GM18870 (cell line): ENCODE results near the gene SRI.
"Not testable (repeated sequence)": the region's sequence is repeated elsewhere in the genome, so short reads cannot be mapped to it uniquely, and the experiment has no call there.

Source experiments
- ATAC-seq: cut with Tn5 transposase; IDR thresholded peaks from one replicate; pipeline ENCODE4 v1.9.1; 2021; ENCODE audit warnings: moderate library complexity; ENCODE audit not compliant: unreplicated experiment

SRI gene

GRCh38 chr7:88184848-88185304 lies 35.0 kb downstream of the SRI start:
- ATAC-seq, result peak; percentile 52

- ATAC-seq, result no peak
These were observed 36.8 kb downstream of the SRI start for GRCh38 chr7:88183051-88183450.

DNA sequence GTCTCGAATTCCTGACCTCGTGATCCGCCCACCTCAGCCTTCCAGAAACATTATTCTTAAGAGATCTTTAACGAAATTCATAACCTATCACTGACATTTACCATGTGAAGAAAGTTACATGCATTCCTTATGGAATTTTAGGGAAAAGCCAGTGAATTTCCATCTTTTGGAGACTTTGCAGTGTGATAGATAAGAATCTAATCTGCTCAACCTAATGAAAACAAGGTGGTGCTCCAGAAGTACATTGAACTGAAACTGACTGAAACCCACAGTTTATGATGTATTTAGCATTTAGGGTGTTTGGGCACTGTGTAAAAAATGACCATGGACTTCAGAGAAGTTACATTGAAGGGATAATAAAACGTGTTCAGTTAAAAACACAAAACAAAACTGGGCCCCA lies 43.6 kb downstream of the SRI start:
- no peak for ATAC-seq

GRCh38 chr7:88172842-88173241 lies 47.0 kb downstream of the SRI start:
- no peak for ATAC-seq

DNA sequence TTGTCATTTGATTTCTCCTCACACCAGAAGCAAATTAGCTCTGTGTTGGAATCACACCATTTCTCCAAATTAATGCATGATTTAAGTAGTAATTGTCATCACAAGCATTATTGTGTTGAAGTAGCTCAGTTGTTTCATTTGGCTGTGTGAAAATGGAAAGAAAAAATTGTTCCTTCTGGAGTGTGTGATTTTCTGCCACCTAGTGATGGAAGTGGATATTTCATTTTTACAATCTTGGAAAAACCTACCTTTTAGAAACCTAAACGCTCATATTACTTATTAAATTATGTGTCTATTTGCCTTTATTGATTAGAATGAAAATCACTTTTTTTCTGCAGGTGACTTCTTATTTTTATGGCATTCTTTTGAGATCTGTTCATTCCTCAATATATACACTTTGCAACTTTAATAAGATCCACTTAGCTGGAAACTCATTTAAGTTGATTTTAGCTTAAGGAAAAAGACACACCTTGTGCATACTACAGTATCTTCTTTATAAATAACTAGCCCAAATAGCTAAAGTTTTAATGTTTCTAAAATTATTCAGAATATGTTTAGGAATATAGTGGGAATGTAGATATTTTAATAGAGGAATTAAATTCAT lies 50.0 kb downstream of the SRI start:
- peak; percentile 48 for ATAC-seq

DNA sequence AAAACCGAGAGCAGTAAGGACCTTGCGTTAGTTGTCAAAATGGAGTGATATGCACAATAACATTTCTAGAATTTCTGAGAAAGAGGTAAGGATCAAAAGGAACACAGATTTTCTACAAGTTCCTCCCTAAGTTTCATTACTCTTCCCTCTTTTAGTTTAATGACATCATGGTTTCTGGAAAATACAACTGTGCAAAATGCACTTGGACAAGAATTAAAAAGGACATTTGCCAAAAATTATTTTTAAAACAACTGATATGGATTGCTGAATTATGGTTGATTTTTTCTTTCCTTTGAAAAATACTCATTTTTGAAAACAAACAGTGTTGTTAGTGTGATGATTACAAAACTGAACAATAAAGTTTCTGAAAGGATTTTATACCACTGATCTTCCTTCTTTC lies 52.1 kb downstream of the SRI start:
- no peak for ATAC-seq

- ATAC-seq, result no peak
These were observed 52.6 kb downstream of the SRI start for GRCh38 chr7:88167223-88167622.

DNA sequence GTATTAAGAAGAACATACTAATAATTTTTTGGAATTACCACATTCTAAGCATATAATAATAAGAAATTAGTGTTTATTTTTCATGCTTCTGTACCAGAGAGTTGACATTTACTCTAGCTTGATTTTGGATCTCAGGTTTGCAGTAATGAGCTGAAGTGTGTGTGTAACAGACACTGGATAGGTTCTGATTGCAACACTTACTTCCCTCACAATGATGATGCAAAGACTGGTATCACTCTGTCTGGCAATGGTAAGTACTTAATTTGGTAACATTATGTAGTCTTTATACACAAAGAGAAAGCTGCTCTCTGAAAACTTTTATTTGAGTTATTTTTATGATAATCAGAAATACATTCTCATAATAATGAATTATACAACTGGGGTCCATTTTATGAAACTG lies 54.1 kb downstream of the SRI start:
- no peak for ATAC-seq

DNA sequence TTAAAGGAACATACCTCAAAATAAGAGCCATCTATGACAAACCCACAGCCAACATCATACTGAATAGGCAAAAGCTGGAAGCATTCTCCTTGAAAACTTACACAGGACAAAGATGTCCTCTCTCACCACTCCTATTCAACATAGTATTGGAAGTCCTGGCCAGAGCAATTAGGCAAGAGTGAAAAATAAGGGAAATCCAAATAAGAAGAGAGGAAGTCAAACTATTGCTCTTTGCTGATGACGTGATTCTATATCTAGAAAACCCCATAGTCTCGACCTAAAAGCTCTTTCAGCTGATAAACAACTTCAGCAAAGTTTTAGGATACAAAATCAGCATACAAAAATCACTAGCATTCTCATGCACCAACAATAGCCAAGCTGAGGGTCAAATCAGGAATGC lies 60.1 kb downstream of the SRI start:
- ATAC-seq, result not testable (repeated sequence)

- no peak for ATAC-seq
These were observed 63.5 kb downstream of the SRI start for GRCh38 chr7:88156356-88156755.

- no peak for ATAC-seq
These were observed 64.1 kb downstream of the SRI start for GRCh38 chr7:88155756-88156155.
